ENCODE results near the gene KLHL5.
"Not testable (repeated sequence)": the region's sequence is repeated elsewhere in the genome, so short reads cannot be mapped to it uniquely, and the experiment has no call there.

GRCh38 chr4:39031590-39032020, 30.4 kb upstream of the KLHL5 start:
- not testable (repeated sequence) for TF ChIP-seq SMAD1 (IDR thresholded peaks at IDR 0.05; ENCODE audit: low read depth, low read length, partially characterized antibody); HIVEP1 (CRISPR knock-in tag; IDR thresholded peaks at IDR 0.05); RBM17 (IDR thresholded peaks at IDR 0.05; ENCODE audit: borderline replicate concordance, low read depth, low read length); RBM22 (IDR thresholded peaks at IDR 0.05; ENCODE audit: low read depth, low read length, poor library complexity, severe bottlenecking); TAF1 (IDR thresholded peaks at IDR 0.05; ENCODE audit: control insufficient read depth, extremely low read depth, insufficient read depth, low read length, severe bottlenecking)
